OCI-LY3 (cell line): Measurements from ENCODE around the gene PLAA.

Experiments used
- H2AFZ ChIP-seq: fragments of 200-600, 300-600 bp; shearing (Covaris generic); 2 replicates; pipeline ENCODE4 v1.6.0; 2014; ENCODE audit warnings: antibody characterized with exemption, low read depth, low read length
- H3K27ac ChIP-seq: fragments of 200-600, 300-600 bp; sonication (generic); 2 replicates; pipeline ENCODE4 v1.5.1; 2014; ENCODE audit warnings: mild to moderate bottlenecking, low read length, moderate library complexity, mixed read lengths
- H3K27me3 ChIP-seq: fragments of 200-600, 300-600 bp; sonication (generic); 2 replicates; pipeline ENCODE4 v1.6.1; 2014; ENCODE audit warnings: low read depth, low read length, mixed read lengths
- H3K36me3 ChIP-seq: fragments of 200-600, 300-600 bp; sonication (generic); replicated peaks from 2 replicates; pipeline ENCODE3; 2014; ENCODE audit warnings: low read depth, low read length, mixed read lengths
- H3K4me1 ChIP-seq: fragments of 300-600, 200-600 bp; sonication (generic); 2 replicates; pipeline ENCODE4 v1.6.1; 2014; ENCODE audit warnings: low read length, mixed read lengths
- H3K4me2 ChIP-seq: fragments of 200-600, 300-600 bp; sonication (generic); 2 replicates; pipeline ENCODE4 v1.6.1; 2014; ENCODE audit warnings: low read length, mixed read lengths
- H3K4me3 ChIP-seq: fragments of 300-600, 200-600 bp; sonication (generic); 2 replicates; pipeline ENCODE4 v1.5.1; 2014; ENCODE audit warnings: antibody characterized with exemption, mild to moderate bottlenecking, low read length, moderate library complexity
- H3K79me2 ChIP-seq: fragments of 300-600, 200-600 bp; shearing (Covaris generic); 2 replicates; pipeline ENCODE4 v1.6.1; 2014; ENCODE audit warnings: mild to moderate bottlenecking, low read length, mixed read lengths
- H3K9ac ChIP-seq: fragments of 300-600, 200-600 bp; shearing (Covaris generic); 2 replicates; pipeline ENCODE4 v1.6.0; 2014; ENCODE audit warnings: mild to moderate bottlenecking, low read length, moderate library complexity
- H3K9me3 ChIP-seq: fragments of 200-600, 300-600 bp; shearing (Covaris generic); 2 replicates; pipeline ENCODE4 v1.6.1; 2014; ENCODE audit warnings: low read length, mixed read lengths; ENCODE audit not compliant: insufficient read depth
- H4K20me1 ChIP-seq: fragments of 200-600, 300-600 bp; sonication (generic); 2 replicates; pipeline ENCODE4 v1.6.1; 2016; ENCODE audit warnings: low read length, mixed read lengths; ENCODE audit not compliant: insufficient read depth
- EZH2phosphoT487 ChIP-seq: fragments of 200-600 bp; shearing (Covaris generic); IDR thresholded peaks from 2 replicates; pipeline ENCODE4 v1.6.1; 2018; ENCODE audit warnings: antibody characterized with exemption, mixed run types, low read depth
- TF ChIP-seq, protein P1 (sequence below): fragments of 200-600, 300-600 bp; sonication (generic); IDR thresholded peaks from 2 replicates; pipeline ENCODE4 v1.5.1; 2014; ENCODE audit warnings: antibody characterized with exemption, low read length, low read depth

PLAA gene

GRCh38 chr9:26954050-26954508, 7.0 kb upstream of the PLAA start:
- H3K4me2 ChIP-seq, result peak overlapping the region; percentile 89

DNA sequence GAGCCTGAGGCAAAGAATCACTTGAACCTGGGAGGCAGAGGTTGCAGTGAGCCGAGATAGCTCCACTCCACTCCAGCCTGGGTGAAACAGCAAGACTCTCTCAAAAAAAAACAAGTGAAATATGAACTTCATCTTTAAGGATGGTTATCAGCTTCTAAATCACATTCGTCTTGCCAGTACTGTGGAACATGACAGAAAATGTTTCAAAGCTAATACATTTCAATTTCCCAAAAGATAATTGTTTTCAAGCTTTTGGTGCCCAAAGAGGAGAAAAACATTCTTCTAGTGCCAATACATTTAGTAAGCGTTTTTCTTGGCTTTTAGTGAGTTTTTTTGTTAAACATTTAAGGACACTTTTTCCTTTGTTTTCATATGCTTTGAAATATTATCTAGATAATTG, 4.8 kb upstream of the PLAA start:
- H3K27ac ChIP-seq, result no peak overlapping the region
- no peaks in the 10 kb centered on the region for H4K20me1 ChIP-seq
- H3K9ac ChIP-seq, result no peak overlapping the region
- no peaks in the 10 kb centered on the region for H3K9me3 ChIP-seq
- H3K4me3 ChIP-seq, result no peak overlapping the region
- H3K4me1 ChIP-seq, result peaks cover 27% of the 10 kb centered on the region
- no peaks in the 10 kb centered on the region for H3K36me3 ChIP-seq
- no peak for TF ChIP-seq EZH2phosphoT487
- TF ChIP-seq, protein P1, sequence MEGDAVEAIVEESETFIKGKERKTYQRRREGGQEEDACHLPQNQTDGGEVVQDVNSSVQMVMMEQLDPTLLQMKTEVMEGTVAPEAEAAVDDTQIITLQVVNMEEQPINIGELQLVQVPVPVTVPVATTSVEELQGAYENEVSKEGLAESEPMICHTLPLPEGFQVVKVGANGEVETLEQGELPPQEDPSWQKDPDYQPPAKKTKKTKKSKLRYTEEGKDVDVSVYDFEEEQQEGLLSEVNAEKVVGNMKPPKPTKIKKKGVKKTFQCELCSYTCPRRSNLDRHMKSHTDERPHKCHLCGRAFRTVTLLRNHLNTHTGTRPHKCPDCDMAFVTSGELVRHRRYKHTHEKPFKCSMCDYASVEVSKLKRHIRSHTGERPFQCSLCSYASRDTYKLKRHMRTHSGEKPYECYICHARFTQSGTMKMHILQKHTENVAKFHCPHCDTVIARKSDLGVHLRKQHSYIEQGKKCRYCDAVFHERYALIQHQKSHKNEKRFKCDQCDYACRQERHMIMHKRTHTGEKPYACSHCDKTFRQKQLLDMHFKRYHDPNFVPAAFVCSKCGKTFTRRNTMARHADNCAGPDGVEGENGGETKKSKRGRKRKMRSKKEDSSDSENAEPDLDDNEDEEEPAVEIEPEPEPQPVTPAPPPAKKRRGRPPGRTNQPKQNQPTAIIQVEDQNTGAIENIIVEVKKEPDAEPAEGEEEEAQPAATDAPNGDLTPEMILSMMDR, result no peak
- H3K4me2 ChIP-seq, result no peak overlapping the region
- H3K79me2 ChIP-seq, result peaks cover 10% of the 10 kb centered on the region
- H2AFZ ChIP-seq, result no peak overlapping the region
- H3K27me3 ChIP-seq, result no peaks in the 10 kb centered on the region

More at GRCh38 chr9:26954050-26954508, 7.0 kb upstream of the PLAA start:
- Histone ChIP-seq H3K4me1 (peaks cover 29% of the 10 kb centered on the region), H3K79me2 (peaks cover 11% of the 10 kb centered on the region), H3K4me3 (peak overlapping the region; percentile 8), H3K36me3 (no peaks in the 10 kb centered on the region), H4K20me1 (no peaks in the 10 kb centered on the region), H3K27me3 (no peaks in the 10 kb centered on the region), H3K9me3 (no peaks in the 10 kb centered on the region), H3K27ac (peak overlapping the region; percentile 65), H2AFZ (peak overlapping the region; percentile 13), H3K9ac (no peak overlapping the region; the same call in 1 of the 2 replicates)
- TF ChIP-seq EZH2phosphoT487, result no peak
- TF ChIP-seq, protein P1, result no peak

- peaks cover 30% of the 10 kb centered on the region for H3K4me1 ChIP-seq
- no peaks in the 10 kb centered on the region for H3K27me3 ChIP-seq
- H3K4me2 ChIP-seq, result no peak overlapping the region
- no peak overlapping the region for H3K9ac ChIP-seq
- H3K27ac ChIP-seq, result no peak overlapping the region
- no peaks in the 10 kb centered on the region for H3K9me3 ChIP-seq
- TF ChIP-seq, protein P1, result no peak
- no peak for TF ChIP-seq EZH2phosphoT487
- H3K79me2 ChIP-seq, result peaks cover 19% of the 10 kb centered on the region
- H4K20me1 ChIP-seq, result no peaks in the 10 kb centered on the region
- no peaks in the 10 kb centered on the region for H3K36me3 ChIP-seq
- H2AFZ ChIP-seq, result no peak overlapping the region
- no peak overlapping the region for H3K4me3 ChIP-seq
These were observed 3.5 kb upstream of the PLAA start for GRCh38 chr9:26950521-26950920.

GRCh38 chr9:26949637-26950069, 2.6 kb upstream of the PLAA start:
- H3K4me1 ChIP-seq, result peaks cover 28% of the 10 kb centered on the region
- no peaks in the 10 kb centered on the region for H3K9me3 ChIP-seq
- H3K4me2 ChIP-seq, result no peak overlapping the region
- no peak for TF ChIP-seq EZH2phosphoT487
- TF ChIP-seq, protein P1, result no peak
- no peaks in the 10 kb centered on the region for H3K27me3 ChIP-seq
- no peaks in the 10 kb centered on the region for H4K20me1 ChIP-seq
- H3K4me3 ChIP-seq, result no peak overlapping the region
- H2AFZ ChIP-seq, result no peak overlapping the region
- peaks cover 27% of the 10 kb centered on the region for H3K79me2 ChIP-seq
- H3K27ac ChIP-seq, result no peak overlapping the region
- no peak overlapping the region for H3K9ac ChIP-seq
- H3K36me3 ChIP-seq, result no peaks in the 10 kb centered on the region
